Heart left ventricle (tissue), 16 donors: ENCODE data around the gene RECK. TPM values are rescaled to one million over a fixed set of nuclear protein-coding genes. Genes with fewer than 3 reads are reported as not detected.

ENCODE experiments used
- ATAC-seq, 4 donors: fragments of 200-7000 bp; cut with Tn5 transposase; one replicate each; pipeline ENCODE4 v1.9.1; 2020 to 2022; ENCODE audit warnings: moderate library complexity in 4 of 4, mild to moderate bottlenecking in 3 of 4, moderate number of reproducible peaks in 1 of 4
- DNase-seq, 5 donors: peaks; one replicate each; pipeline ENCODE4 v3.0.0-alpha.2; 2020
- H3K27ac ChIP-seq, 12 donors: fragments of 200-600 bp; sonication (generic) in 4 of 12; one replicate each; pipeline versions ENCODE4 v1.5.0 to v1.8.0; 2016 to 2022; ENCODE audit warnings: mild to moderate bottlenecking in 2 of 12
- H3K27me3 ChIP-seq, 9 donors: fragments of 200-600 bp; sonication (generic) in 2 of 9; one replicate each; pipeline versions ENCODE4 v1.5.1 to v1.8.0; 2016 to 2022; ENCODE audit warnings: mild to moderate bottlenecking in 3 of 9
- H3K36me3 ChIP-seq, 9 donors: fragments of 200-600 bp; sonication (generic) in 2 of 9; one replicate each; pipeline versions ENCODE4 v1.5.0 to v1.8.0; 2018 to 2022; ENCODE audit warnings: mild to moderate bottlenecking in 2 of 9
- H3K4me1 ChIP-seq, 12 donors: fragments of 200-600 bp; sonication (generic) in 4 of 12; one replicate each; pipeline versions ENCODE4 v1.5.0 to v1.8.0; 2016 to 2022; ENCODE audit warnings: mild to moderate bottlenecking in 3 of 12
- H3K4me3 ChIP-seq, 12 donors: fragments of 200-600 bp; sonication (generic) in 4 of 12; one replicate each; pipeline versions ENCODE4 v1.5.0 to v1.8.0; 2017 to 2022; ENCODE audit warnings: mild to moderate bottlenecking in 9 of 12, moderate library complexity in 4 of 12
- H3K9me3 ChIP-seq, 12 donors: fragments of 200-600 bp; sonication (generic) in 4 of 12; one replicate each; pipeline versions ENCODE4 v1.5.0 to v1.8.0; 2016 to 2022; ENCODE audit warnings: mild to moderate bottlenecking in 1 of 12
- CTCF ChIP-seq, 12 donors: fragments of 200-600 bp; sonication (generic) in 4 of 12; IDR thresholded peaks; one replicate each; pipeline versions ENCODE4 v1.5.0 to v1.8.0; 2018 to 2022; ENCODE audit warnings: antibody characterized with exemption in 12 of 12, mild to moderate bottlenecking in 5 of 12
- POLR2A ChIP-seq, 2 donors: fragments of 450-650 bp; IDR thresholded peaks; one replicate each; pipeline ENCODE4 v1.6.1; 2017; ENCODE audit warnings: antibody characterized with exemption in 2 of 2, mild to moderate bottlenecking in 2 of 2, moderate library complexity in 2 of 2
- whole genome bisulfite sequencing, 4 donors: extraction: QIAGEN DNeasy Blood & Tissue Kit in 2 of 4; methylation state at CpG; one replicate each; pipeline versions ENCODE4 v1.1.5 to v1.1.7; 2013 to 2018; 5-methylcytosine and 5-hydroxymethylcytosine counted together
- intact Hi-C, 10 donors: fragments of 100-400 bp; cut with DNase I; formaldehyde crosslinking; loops; one replicate each; pipeline versions ENCODE4 v1.11.1 to v1.14.2; 2022
- polyA plus RNA-seq, 2 donors: library from polyadenylated mRNA; stranded (reverse); fragments of 200-250 nt; gene quantifications; one replicate each; pipeline ENCODE4 v1.2.3, GENCODE V29; 2013
- total RNA-seq, 9 donors: library from RNA; depleted of rRNA in 2 of 9; stranded (reverse); fragments of >200 nt in 2 of 9; fragmentation: NEBNext Ultra II Directional in 3 of 9; extraction: Animal tissue kit (Norgen Biotek cat#: 25700) in 3 of 9; gene quantifications; one replicate each; pipeline versions ENCODE4 v1.1.0 to v1.2.4, GENCODE V29; 2016 to 2023
- donor health status: ischemic (EF 13 %, LVEDD 7.1; RV severe dilation, severe dysfunction).
- donor health status: healthy with polysubstance abuse.
- donor health status: DM: no; HTN: yes; CAD: no.
- donor health status: DM: no; HTN: no; CAD: no.
- donor health status: ischemic (EF 25% LVEDD 6.9; RV normal size, moderate dysfunction).
- donor health status: ischemic (EF 25% LVEDD 5.7; RV mildly dilated, moderate dysfunction).
- donor health status: healthy.
- donor health status: DM: yes; HTN: yes; CAD: no.
- donor health status: ischemic (EF 35%, LVEDD 5.7; RV mildly dilated, moderate dysfunction).
- donor health status: nonischemic (EF 11% LVEDD 7.7; RV severe dilation, severe dysfunction).
- donor health status: DM: yes; HTN: yes; CAD: no.
- donor health status: PGD.
- donor health status: ischemic (EF 29% LVEDD 5.4; RV normal size, mild dysfunction).
- donor health status: nonischemic (EF 23%, LVEDD 6.1; RV moderate dilation, normal function).

The RECK gene
- total and polyA plus RNA-seq, 11 donors = 2.5 to 10.2 (median 4.9) TPM

GRCh38 chr9:36007852-36008251 is 28.9 kb upstream of the RECK start:
- H3K4me1 ChIP-seq = peaks cover 0 to 4% (median 0%) of the 10 kb centered on the region in 12 donors
- no peak overlapping the region for H3K27ac ChIP-seq
- H3K36me3 ChIP-seq = no peaks in the 10 kb centered on the region
- H3K27me3 ChIP-seq = no peaks in the 10 kb centered on the region
- no peak for ATAC-seq
- DNase-seq = no peak
- WGBS, 4 donors = 92 to 98% (median 96%) methylated on average over 2 of the region's 2 CpGs
- intact Hi-C loops = loop anchor here in 2 of 10 donors (5.0 kb wide), 2 partner anchors 51 to 159 kb away; partner anchors contain the start of genes CCIN (in 2 of the 2) and OR2S2 (in 1 of the 2)
- TF ChIP-seq CTCF (IDR thresholded peaks at IDR 0.05) = no peak
- no peak for TF ChIP-seq POLR2A (IDR thresholded peaks at IDR 0.05)
- no peak overlapping the region for H3K4me3 ChIP-seq
- peaks cover 0 to 9% (median 0%) of the 10 kb centered on the region in 12 donors for H3K9me3 ChIP-seq

GRCh38 chr9:36008774-36009300 is 27.9 kb upstream of the RECK start:
- no peaks in the 10 kb centered on the region for H3K36me3 ChIP-seq
- ATAC-seq (peak; percentile 64 to 96 (median 72)), DNase-seq (peak in 4 of 5 donors; percentile 15 to 56 (median 47))
- H3K27me3 ChIP-seq = no peaks in the 10 kb centered on the region
- peaks cover 0 to 9% (median 0%) of the 10 kb centered on the region in 12 donors for H3K9me3 ChIP-seq
- H3K4me1 ChIP-seq = peaks cover 0 to 4% (median 0%) of the 10 kb centered on the region in 12 donors
- WGBS, 4 donors = 9 to 13% (median 11%) methylated on average over 10 to 11 of the region's 11 CpGs
- H3K27ac ChIP-seq = no peak overlapping the region
- intact Hi-C loops = loop anchor here in 2 of 10 donors (5.0 kb wide), 2 partner anchors 52 to 158 kb away; partner anchors contain the start of genes CCIN (in 2 of the 2) and OR2S2 (in 1 of the 2)
- TF ChIP-seq POLR2A (IDR thresholded peaks at IDR 0.05) (no peak), CTCF (IDR thresholded peaks at IDR 0.05) (peak; percentile 67 to 100 (median 96))
- H3K4me3 ChIP-seq = peak overlapping the region in 1 of 12 donors; percentile 5

- H3K27me3 ChIP-seq = no peaks in the 10 kb centered on the region
- peaks cover 0 to 2% (median 0%) of the 10 kb centered on the region in 12 donors for H3K9me3 ChIP-seq
- H3K4me3 ChIP-seq = no peak overlapping the region
- WGBS, 4 donors = 77 to 86% (median 80%) methylated on average over 3 of the region's 3 CpGs
- TF ChIP-seq CTCF (IDR thresholded peaks at IDR 0.05) (no peak), POLR2A (IDR thresholded peaks at IDR 0.05) (no peak)
- intact Hi-C loops = loop anchor here in 2 of 10 donors (5.0 to 10.0 kb wide), 2 partner anchors 51 to 153 kb away; partner anchors contain the start of gene CCIN (in 1 of the 2)
- ATAC-seq (no peak), DNase-seq (no peak)
- no peaks in the 10 kb centered on the region for H3K36me3 ChIP-seq
- peaks cover 0 to 4% (median 0%) of the 10 kb centered on the region in 12 donors for H3K4me1 ChIP-seq
- H3K27ac ChIP-seq = no peak overlapping the region
Measured at GRCh38 chr9:36011379-36011778, 25.3 kb upstream of the RECK start.

GRCh38 chr9:36017278-36017677 is 19.4 kb upstream of the RECK start:
- ATAC-seq (no peak), DNase-seq (no peak)
- H3K36me3 ChIP-seq = no peaks in the 10 kb centered on the region
- no peak overlapping the region for H3K27ac ChIP-seq
- H3K4me3 ChIP-seq = no peak overlapping the region
- WGBS, 4 donors = 91 to 96% (median 96%) methylated on average over 2 of the region's 2 CpGs
- TF ChIP-seq POLR2A (IDR thresholded peaks at IDR 0.05) = no peak
- no peak for TF ChIP-seq CTCF (IDR thresholded peaks at IDR 0.05)
- intact Hi-C loops = loop anchor here in 2 of 10 donors (5.0 to 10.0 kb wide), 2 partner anchors 115 to 148 kb away; partner anchors contain the start of gene CCIN (in 1 of the 2)
- H3K9me3 ChIP-seq = no peaks in the 10 kb centered on the region
- no peaks in the 10 kb centered on the region for H3K27me3 ChIP-seq
- peaks cover 0 to 4% (median 0%) of the 10 kb centered on the region in 12 donors for H3K4me1 ChIP-seq
